GM19328 (cell line): ENCODE data around the gene ARHGAP4.

Experiments
- ATAC-seq: cut with Tn5 transposase; IDR thresholded peaks from one replicate; pipeline ENCODE4 v1.9.1; 2021; ENCODE audit warnings: mild to moderate bottlenecking, moderate library complexity; ENCODE audit not compliant: unreplicated experiment

Gene ARHGAP4

DNA sequence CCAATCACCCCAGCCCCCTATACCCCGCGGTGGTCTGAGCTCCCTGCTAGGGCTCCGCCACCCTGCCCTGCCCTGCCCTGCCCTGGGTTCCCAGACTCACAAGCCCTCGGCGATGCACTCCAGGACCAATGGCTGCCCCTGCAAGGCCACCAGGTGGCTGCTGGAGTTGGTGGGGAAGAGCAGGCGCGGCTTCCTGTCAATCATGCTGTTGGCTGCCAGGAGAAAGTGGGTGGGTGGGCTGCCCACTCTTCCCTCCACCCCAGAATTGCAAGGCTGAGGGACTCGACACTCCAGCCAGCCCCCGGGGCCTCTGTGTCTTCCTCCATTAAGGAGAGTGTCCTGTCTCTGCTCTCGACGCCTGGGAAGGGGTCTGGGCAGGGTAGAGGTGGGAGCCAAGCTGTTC is 55.8 kb downstream of the ARHGAP4 start:
- ATAC-seq: no peak

DNA sequence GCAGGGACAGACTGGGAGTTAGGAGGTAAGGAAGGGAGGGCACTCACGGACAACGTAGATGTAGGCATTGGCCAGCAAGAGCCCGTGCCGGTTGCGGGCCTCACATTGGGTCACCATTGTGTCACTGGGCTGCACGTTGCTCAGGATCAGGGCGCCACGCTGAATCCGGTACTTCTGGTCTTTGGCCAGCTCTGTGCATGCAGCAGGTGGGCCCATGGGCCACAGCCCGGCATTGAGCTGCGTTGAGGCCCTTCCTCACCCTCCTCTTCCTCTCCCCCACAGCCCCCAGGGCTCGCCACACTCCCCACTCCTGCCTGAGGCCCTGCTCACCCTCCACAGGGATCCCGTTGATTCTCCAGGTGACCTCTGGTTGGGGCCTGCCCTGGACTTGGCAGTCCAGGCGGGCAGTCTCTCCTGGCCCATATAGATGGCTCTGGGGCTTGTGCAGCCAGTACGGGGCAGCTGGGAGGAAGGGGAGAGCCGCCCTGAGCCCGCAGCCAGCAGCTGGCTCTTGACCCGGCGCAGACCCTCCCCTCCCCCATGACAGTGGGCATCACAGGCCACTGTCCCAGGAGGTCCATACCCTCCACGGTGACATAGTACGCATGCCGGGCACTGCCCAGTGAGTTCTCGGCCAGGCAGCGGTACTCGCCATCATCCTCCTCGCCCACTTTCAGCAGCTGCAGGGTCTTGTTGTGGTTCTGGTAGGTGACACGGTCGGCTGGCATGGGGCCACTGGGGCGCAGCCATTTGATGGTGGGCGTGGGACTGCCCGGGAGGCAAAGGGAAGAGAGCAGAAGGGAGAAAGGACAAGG is 56.4 kb downstream of the ARHGAP4 start:
- ATAC-seq: no peak

- no peak for ATAC-seq
Measured at GRCh38 chrX:153868576-153869472, 57.2 kb downstream of the ARHGAP4 start.

DNA sequence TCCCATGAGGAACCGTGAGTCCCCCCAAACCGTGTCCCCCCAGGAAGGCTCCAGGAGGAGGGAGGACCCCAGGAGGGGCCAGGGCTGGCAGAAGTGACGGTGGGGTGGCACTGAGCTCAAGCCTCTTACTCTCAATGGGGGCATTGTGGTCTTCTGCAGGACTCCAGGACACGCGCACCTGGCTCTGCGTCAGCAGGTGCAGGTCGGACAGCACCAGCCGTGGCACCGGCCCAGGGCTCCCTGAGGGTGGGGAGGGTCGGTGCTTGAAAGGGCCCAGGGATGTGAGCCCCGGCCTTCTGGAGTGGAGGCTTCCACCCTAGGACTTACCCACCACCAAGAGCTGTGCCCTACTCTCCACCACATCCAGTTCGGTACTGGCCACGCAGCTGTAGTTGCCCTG is 58.4 kb downstream of the ARHGAP4 start:
- ATAC-seq: no peak

DNA sequence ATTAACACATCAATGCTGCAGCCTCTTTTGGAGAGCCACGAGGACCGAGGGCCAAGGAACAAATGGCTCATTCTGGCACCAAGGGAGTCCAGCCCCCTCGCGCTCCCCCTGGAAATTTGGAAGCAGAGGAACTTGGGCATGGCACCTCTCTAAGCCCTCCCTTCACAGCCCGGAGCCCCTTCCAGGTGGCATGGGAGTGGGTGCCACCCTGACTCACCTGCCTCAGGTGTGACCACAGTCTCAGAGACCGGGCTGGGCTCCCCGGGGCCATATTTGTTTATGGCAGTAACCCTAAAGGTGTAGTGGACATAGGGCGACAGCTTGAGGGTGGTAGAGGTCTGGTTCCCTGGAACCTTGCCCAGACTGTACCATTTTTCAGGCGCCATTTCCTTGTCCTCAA is 58.9 kb downstream of the ARHGAP4 start:
- no peak for ATAC-seq

- ATAC-seq: no peak
Measured at GRCh38 chrX:153866302-153867019, 59.6 kb downstream of the ARHGAP4 start.

DNA sequence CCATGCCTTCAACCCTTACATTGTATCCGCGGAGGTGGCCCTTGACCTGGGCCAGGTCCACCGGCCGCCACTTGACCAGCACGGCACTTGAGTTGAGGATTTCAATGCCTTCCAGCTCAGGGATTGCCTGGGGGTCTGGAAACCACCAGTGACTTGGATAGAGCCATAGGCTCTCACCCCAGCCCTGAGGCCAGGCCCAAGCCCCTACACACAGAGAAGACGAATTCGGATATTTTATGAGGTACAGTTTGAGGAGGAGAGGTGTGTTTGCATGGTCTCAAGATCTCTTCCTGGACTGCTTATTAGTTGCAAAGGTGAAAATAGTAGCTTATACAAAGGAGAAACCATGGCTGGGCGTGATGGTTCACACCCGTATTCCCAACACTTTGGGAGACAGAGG is 60.4 kb downstream of the ARHGAP4 start:
- no peak for ATAC-seq

- ATAC-seq: no peak
Measured at GRCh38 chrX:153865321-153865580, 60.8 kb downstream of the ARHGAP4 start.

DNA sequence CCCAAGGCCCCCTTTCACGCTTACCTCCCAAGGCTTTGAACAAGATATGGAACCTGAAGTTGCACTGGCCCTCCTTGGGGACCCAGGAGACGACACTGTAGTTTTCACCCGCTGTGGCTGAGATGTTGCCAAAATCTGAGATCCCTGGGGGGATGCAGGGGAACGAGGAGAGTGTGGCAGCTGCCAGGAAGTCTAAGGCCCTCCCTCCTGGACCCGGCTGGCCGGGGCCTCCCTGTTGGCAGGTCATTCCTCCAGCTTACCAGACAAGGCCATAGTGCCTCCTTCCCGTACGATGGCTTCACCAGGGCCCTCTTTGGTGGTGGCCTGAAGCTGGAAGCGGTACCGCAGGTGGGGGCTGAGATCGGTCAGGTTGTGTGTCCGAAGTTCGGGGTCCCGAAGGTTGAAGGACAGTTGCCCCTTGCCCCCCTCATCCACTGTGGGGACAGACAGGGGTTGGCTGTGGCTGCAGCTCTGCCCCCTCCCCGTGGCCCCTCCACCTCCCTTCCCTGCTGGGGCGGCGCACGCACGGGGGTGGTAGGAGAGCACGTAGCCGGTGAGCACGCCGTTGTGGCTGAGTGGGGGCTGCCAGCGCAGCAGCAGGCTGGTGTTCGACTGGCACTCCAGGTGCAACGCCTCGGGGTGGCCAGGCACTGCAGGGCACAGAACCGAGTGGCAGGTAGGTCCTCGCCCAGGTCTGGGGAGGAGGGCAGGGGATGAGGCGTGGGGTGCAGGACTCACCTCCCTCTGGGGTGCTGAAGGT is 61.3 kb downstream of the ARHGAP4 start:
- ATAC-seq: no peak

- no peak for ATAC-seq
Measured at GRCh38 chrX:153864101-153864500, 62.0 kb downstream of the ARHGAP4 start.

DNA sequence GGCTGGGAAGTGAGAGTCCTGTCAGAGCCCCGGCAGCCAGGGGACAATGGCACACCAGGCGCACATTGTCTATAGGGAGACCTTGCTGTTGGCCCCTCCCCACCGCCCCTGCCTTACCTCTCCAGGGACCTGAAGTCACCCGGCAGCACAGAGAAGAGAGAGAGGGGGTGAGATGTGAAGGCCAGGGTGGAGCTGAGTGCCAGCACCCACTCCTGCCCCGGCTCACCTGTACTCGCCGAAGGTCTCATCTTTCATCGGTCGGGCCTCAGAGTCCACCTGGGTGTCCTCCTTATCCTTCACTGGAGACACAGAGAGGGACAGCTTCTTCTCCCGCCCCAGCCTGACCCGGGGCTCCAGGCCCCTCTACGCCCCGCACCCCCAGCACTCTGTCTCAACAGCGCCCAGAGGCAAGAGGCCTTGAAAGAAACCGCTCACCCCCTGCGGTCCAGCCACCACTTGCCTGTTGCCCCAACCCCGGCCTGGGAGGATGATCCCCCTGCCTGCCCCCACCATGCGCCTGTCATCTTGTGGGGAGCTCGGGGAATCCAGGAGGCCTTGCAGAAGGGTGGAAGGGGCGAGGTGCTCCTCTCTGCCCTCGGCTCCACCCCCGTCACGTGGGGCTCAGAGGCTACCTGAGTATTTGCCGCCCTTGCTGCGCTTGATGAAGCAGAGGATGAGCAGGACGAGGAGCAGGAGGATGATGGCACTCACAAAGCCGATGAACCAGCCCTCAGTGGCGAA is 62.6 kb downstream of the ARHGAP4 start:
- no peak for ATAC-seq

DNA sequence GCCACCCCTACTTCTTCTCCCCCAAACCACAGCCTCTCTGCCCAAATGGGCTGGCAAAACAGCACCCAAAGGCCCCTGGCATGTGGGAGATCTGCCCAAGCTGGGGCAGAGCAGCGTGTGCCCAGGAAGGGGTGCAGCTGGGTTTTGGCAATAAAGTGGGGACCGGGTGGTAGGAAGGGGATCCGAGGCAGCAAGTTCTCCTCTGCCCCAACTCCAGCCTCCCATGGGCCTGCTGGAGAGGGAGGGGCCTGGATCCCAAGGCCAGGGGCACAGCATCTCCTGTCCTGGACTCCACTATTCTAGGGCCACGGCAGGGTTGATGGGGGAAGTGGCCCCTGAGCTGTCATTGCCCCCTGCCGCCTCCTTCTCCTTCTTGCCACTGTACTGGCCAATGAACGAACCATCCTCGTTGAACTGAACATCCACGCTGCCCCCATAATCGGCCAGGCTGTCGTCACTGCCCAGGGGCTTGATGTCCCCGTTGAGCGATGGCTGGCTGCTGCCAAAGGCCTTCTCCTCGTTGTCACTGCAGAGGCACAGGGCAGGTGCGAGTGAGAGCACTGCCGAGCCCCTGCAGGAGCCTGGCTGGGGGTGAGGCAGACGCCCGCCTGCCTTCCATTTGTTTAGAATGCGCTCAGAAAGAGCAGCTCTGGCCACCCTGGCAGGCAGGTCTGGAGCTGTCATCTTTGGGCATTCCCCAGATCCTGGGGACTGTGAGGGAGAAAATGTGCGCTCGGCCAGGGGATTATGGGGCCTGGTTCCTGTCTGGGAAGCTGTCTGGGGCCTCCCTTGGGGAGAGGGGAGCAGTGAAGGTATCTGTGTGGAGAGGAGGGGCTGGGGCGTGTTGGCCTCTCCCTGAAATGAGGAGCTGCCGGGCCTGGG is 63.5 kb downstream of the ARHGAP4 start:
- no peak for ATAC-seq

GRCh38 chrX:153861733-153862310 is 64.2 kb downstream of the ARHGAP4 start:
- ATAC-seq: no peak

DNA sequence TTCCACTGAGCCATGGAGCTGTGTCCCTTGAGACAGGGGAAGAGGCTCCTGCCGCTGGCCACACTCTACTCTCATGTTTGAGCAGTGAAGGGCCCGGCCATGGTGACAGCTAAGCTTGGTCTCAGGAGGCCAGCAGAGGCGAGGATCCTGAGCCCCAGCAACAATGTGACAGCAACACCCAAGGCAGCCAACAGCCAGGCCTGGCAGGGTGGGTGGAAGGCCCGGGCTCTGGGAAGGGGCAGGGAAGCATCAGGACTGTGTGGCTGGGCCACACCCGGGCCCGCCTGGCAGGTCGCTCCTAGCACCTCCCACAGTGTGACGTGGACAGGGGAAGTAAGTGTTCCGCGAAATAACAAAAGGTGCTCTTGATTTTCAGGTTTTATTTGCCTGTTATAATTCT is 64.9 kb downstream of the ARHGAP4 start:
- no peak for ATAC-seq
